KMS-11 (cell line): ENCODE measurements around the gene DLX1.

ENCODE experiments used
- H2AFZ ChIP-seq: fragments of 200-600 bp; sonication (generic); 2 replicates; pipeline ENCODE4 v1.6.1; 2016; ENCODE audit warnings: antibody characterized with exemption, mixed run types, low read depth
- H3K27ac ChIP-seq: fragments of 200-600 bp; sonication (generic); 2 replicates; pipeline ENCODE4 v1.6.1; 2016; ENCODE audit warnings: mild to moderate bottlenecking, mixed run types
- H3K27me3 ChIP-seq: fragments of 200-600 bp; sonication (generic); 2 replicates; pipeline ENCODE4 v1.6.1; 2017; ENCODE audit warnings: mild to moderate bottlenecking, low read depth, mixed run types, moderate library complexity; ENCODE audit not compliant: insufficient read depth
- H3K36me3 ChIP-seq: fragments of 200-600 bp; sonication (generic); 2 replicates; pipeline ENCODE4 v1.6.1; 2017; ENCODE audit warnings: mild to moderate bottlenecking, mixed run types; ENCODE audit not compliant: insufficient read depth
- H3K4me1 ChIP-seq: fragments of 200-600 bp; sonication (generic); 2 replicates; pipeline ENCODE4 v1.6.1; 2016; ENCODE audit warnings: mild to moderate bottlenecking, low read depth, mixed run types; ENCODE audit not compliant: poor library complexity, severe bottlenecking
- H3K4me2 ChIP-seq: fragments of 200-600 bp; sonication (generic); 2 replicates; pipeline ENCODE4 v1.7.0; 2016; ENCODE audit warnings: mild to moderate bottlenecking, mixed run types
- H3K4me3 ChIP-seq: fragments of 200-600 bp; sonication (generic); IDR thresholded peaks from 2 replicates; pipeline ENCODE4 v1.6.1; 2017; ENCODE audit warnings: low read depth, low read length, mixed read lengths; ENCODE audit not compliant: insufficient read depth
- H3K79me2 ChIP-seq: fragments of 200-600 bp; sonication (generic); 2 replicates; pipeline ENCODE4 v1.6.1; 2016; ENCODE audit warnings: low read depth, mixed run types; ENCODE audit not compliant: insufficient read depth
- H3K9ac ChIP-seq: fragments of 200-600 bp; sonication (generic); 2 replicates; pipeline ENCODE4 v1.6.1; 2016; ENCODE audit warnings: mild to moderate bottlenecking, mixed run types
- H4K20me1 ChIP-seq: fragments of 200-600 bp; sonication (generic); 2 replicates; pipeline ENCODE4 v1.6.1; 2016; ENCODE audit warnings: mild to moderate bottlenecking, mixed run types; ENCODE audit not compliant: insufficient read depth
- CTCF ChIP-seq: fragments of 200-600 bp; sonication (generic); conservative IDR thresholded peaks from 2 replicates; pipeline ENCODE4 v1.6.1; 2017; ENCODE audit warnings: low read depth, mild to moderate bottlenecking, antibody characterized with exemption, low read length, moderate library complexity, mixed read lengths

The DLX1 gene

GRCh38 chr2:172131713-172132555 is 46.6 kb downstream of the DLX1 start:
- no peak for TF ChIP-seq CTCF
- H3K27ac ChIP-seq: no peak overlapping the region
- no peaks in the 10 kb centered on the region for H3K4me1 ChIP-seq
- no peaks in the 10 kb centered on the region for H3K79me2 ChIP-seq
- H3K4me2 ChIP-seq: no peak overlapping the region
- no peaks in the 10 kb centered on the region for H4K20me1 ChIP-seq
- no peaks in the 10 kb centered on the region for H3K27me3 ChIP-seq
- H3K4me3 ChIP-seq: no peak overlapping the region
- no peak overlapping the region for H3K9ac ChIP-seq
- H2AFZ ChIP-seq: no peak overlapping the region
- H3K36me3 ChIP-seq: no peaks in the 10 kb centered on the region

DNA sequence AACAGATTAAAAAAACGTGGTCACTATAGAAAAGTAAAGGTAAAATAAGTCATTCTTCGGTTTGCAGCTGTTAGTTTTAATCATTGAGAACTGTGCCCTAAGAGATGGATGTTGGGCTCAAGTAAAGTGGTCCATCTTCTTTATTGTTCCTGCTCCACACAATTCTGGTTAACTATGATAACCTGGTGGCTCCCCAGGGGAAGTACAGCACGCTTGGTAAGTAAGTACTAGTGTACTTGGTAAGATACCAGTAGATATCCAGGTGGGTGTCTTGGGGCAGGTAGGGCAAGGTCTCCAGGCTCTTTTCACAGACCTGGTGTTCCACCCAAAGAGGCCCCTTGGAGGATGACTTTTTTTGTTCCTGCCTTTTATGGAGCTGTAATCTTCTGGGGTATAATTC is 49.0 kb downstream of the DLX1 start:
- H3K4me1 ChIP-seq: no peaks in the 10 kb centered on the region
- no peak overlapping the region for H3K27ac ChIP-seq
- H3K9ac ChIP-seq: no peak overlapping the region
- H3K27me3 ChIP-seq: no peaks in the 10 kb centered on the region
- no peaks in the 10 kb centered on the region for H4K20me1 ChIP-seq
- no peak for TF ChIP-seq CTCF
- no peak overlapping the region for H3K4me2 ChIP-seq
- H3K4me3 ChIP-seq: no peak overlapping the region
- H2AFZ ChIP-seq: no peak overlapping the region
- no peaks in the 10 kb centered on the region for H3K79me2 ChIP-seq
- no peaks in the 10 kb centered on the region for H3K36me3 ChIP-seq

DNA sequence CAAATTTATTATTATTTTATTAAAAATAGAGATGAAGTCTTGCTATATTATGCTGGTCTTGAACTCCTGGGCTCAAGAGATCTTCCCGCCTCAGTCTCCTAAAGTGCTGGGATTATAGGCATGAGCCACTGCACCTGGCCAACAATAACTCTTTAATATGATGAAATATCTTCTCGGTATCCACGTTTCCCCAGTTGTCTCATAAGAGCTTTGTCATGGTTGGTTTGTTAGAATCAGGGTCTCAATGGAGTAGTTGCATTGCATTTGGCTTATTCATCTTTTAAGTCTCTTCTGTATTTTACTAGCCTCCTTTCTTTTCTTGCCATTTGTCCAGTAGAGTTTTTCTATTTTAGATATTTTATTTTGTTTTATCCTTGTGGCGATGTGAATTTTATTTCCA is 50.1 kb downstream of the DLX1 start:
- no peak overlapping the region for H3K9ac ChIP-seq
- no peaks in the 10 kb centered on the region for H4K20me1 ChIP-seq
- no peak overlapping the region for H2AFZ ChIP-seq
- no peak overlapping the region for H3K4me3 ChIP-seq
- H3K4me1 ChIP-seq: no peaks in the 10 kb centered on the region
- no peaks in the 10 kb centered on the region for H3K79me2 ChIP-seq
- no peaks in the 10 kb centered on the region for H3K36me3 ChIP-seq
- H3K27ac ChIP-seq: no peak overlapping the region
- no peak overlapping the region for H3K4me2 ChIP-seq
- TF ChIP-seq CTCF: no peak
- no peaks in the 10 kb centered on the region for H3K27me3 ChIP-seq

DNA sequence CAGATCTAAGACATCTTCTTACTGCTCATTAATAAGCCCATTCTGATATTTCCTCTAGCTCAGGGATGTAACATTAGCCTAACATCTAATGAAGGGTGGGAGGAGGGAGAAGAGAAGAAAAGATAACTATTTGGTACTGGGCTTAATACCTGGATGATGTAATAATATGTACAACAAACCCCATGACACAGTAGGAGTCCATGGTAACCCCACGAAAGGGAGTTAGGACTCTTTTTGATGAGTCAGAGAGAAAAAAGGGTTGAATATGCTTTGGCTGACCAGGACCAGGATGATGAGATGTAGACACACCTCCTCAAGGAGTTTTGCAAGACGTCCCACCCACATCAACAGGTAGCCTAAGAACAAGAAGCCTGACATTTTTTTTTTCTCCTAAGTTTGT is 51.8 kb downstream of the DLX1 start:
- Histone ChIP-seq H2AFZ (no peak overlapping the region), H3K4me2 (no peak overlapping the region), H3K27ac (no peak overlapping the region), H3K36me3 (no peaks in the 10 kb centered on the region), H3K27me3 (no peaks in the 10 kb centered on the region), H3K4me1 (no peaks in the 10 kb centered on the region), H3K4me3 (no peak overlapping the region), H3K79me2 (no peaks in the 10 kb centered on the region), H4K20me1 (no peaks in the 10 kb centered on the region), H3K9ac (no peak overlapping the region)
- no peak for TF ChIP-seq CTCF
